ENCODE measurements around the gene P4HB.
"Not testable (repeated sequence)": the region's sequence is repeated elsewhere in the genome, so short reads cannot be mapped to it uniquely, and the experiment has no call there.

The P4HB gene

DNA sequence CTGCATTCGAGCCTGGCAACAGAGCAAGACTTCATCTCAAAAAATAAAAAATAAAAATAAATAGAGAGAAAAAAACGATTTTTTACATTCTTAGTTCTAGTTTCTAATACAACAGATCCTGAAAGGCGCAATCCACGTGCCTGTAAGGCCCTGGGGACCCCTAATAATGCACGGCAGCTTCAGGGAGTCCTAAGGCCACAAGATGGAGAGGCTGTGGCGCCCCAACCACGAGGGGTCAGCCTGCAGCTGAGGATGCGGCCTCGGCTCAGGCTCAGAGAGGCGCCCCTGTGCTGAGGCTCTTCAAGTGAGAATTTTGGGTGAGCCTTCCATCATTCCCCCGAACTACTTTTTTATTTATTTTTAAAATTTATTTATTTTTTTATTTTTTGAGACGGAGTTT, 10.9 kb downstream of the P4HB start:
- DNase-seq (ENCODE audit: insufficient read length, low spot score) (no peak), FAIRE-seq (no peak)

DNA sequence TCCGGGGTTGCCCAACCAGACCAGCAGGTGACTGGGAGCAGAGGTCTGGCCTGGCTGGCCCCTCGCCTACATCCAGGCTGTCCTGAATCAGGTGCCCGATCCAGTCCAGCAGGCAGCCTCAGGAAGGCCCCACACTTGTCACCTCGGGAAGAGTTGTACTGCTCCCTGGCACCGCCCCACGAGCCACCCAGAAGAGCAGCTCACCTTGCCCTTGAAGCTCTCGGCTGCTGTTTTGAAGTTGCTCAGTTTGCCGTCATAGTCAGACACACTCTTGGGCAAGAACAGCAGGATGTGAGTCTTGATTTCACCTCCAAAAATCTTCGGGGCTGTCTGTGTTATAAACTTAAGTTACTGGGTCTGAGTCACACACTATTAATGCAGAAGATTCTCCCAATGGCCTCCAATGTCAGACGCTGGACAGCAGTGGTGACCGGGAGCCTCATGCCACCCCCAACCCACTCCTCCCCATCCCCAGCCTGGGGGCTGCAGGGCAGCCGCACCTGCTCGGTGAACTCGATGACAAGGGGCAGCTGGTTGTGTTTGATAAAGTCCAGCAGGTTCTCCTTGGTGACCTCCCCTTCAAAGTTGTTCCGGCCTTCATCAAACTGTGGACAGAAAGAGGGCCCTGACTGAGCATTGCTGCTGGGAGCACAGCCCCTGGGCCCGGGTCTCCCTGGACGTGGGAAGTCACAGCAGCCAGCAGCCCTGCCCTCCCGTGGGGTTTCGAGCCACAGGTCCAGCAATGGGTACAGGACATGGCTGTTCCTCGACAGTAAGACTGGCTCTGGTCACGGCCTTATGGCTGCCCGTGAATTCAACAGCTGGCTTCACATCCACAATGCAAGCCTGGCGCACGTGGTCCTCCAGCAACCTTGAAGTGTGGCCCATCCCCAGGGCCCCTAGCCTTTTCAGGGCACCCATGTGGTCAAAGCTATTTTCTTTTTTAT, 13.3 kb downstream of the P4HB start:
- FAIRE-seq (no peak), DNase-seq (ENCODE audit: insufficient read length, low spot score) (no peak)

DNA sequence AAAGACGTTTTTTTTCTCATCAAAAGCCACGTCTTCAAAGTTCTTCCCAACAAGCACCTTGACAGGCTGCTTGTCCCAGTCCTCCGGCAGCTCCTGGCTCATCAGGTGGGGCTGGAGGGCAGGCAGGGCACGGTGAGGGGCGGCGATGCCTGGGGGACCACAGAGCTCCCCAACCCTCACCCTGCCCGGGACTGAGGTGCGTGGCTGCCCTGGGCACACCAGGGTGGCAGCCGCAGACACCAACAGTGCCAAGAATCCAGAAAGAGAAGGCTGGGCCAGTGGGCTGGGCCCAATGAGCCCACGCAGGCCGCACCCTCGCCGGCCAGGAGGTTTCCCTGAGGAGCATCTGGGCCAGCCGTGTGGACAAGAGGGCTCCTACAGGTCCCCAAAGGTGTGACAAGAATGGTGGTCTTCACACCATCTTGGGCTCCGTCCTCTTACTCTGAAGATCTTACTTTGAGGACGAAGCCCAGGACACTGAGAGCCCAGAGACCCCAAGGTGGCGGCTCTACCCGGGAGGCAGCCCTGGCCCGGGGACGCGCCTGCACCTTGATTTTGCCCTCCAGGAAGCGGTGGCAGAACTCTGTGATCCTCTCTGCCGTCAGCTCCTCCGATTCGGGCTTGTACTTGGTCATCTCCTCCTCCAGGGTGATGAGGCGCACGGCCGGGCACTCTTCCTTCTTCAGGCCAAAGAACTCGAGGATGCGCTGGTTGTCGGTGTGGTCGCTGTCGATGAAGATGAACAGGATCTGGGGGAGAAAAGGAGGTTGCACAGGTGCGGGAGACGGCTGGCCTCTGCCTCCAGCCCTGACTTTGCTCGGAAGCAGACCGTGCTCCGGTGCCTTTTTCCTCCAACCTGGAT, 14.2 kb downstream of the P4HB start:
- DNase-seq (ENCODE audit: insufficient read length, low spot score) = no peak
- FAIRE-seq = no peak

DNA sequence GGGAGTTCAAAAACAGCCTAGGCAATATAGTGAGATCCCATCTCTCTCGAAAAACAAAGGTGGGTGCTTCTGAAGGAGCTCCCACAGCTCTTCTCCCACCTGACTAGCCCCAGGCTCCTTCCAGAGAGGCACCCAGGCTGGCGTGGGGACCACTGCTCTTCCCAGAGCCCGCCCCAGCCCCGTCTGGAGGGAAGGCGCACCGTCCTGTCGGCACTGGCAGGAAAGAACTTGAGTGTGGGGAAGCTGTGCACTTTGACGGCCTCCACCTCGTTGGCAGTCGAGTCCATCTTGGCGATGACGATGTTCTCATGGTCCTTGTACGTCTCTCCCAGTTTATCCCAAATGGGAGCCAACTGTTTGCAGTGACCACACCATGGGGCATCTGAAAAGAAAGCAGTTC, 15.0 kb downstream of the P4HB start:
- no peak for DNase-seq (ENCODE audit: insufficient read length, low spot score)
- no peak for FAIRE-seq

DNA sequence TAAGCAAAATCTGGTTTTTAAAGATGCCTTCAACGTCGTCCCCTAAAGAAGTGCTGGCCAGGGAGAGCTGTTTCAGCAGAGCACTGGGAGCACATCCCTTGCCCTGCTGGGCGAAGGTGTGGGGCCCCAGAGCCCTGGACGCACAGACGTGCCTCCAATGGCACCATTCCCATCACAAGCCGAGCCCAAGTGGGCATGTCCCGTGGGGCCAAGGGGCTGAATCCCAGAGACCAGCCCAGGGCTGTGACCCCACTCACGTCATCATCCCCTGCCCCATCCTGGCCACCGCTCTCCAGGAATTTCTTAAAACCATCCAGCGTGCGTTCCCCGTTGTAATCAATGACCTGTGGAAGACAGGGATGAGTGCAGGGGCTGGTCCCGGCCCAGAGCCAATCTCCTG, 15.4 kb downstream of the P4HB start:
- FAIRE-seq (no peak), DNase-seq (ENCODE audit: insufficient read length, low spot score) (no peak)

DNA sequence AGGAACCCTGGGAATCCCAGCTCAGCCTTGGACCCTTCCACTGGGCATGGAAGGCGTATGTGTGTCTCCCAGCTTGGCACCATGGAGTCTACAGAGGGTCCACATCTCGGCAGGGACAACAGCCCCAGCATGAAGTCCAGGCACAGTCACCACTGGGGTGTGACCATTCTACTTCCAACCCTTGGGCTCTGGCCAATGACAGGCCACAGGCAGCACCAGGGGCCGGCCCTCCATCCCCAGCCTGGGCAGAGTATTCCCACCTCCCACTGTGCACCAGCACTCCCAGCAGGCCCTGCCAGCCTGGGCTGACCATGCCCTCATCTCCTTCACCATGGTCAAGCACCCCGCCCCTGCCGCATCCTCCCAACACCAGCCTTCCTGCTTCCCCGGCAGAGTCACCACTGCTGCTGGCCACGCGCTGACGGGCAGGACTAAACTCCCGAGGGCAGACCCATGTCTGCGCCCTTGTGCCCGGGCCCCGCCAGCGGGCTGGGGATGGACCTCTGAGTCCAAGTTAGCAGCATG, 15.9 kb downstream of the P4HB start:
- no peak for FAIRE-seq
- DNase-seq (ENCODE audit: insufficient read length, low spot score) = no peak

DNA sequence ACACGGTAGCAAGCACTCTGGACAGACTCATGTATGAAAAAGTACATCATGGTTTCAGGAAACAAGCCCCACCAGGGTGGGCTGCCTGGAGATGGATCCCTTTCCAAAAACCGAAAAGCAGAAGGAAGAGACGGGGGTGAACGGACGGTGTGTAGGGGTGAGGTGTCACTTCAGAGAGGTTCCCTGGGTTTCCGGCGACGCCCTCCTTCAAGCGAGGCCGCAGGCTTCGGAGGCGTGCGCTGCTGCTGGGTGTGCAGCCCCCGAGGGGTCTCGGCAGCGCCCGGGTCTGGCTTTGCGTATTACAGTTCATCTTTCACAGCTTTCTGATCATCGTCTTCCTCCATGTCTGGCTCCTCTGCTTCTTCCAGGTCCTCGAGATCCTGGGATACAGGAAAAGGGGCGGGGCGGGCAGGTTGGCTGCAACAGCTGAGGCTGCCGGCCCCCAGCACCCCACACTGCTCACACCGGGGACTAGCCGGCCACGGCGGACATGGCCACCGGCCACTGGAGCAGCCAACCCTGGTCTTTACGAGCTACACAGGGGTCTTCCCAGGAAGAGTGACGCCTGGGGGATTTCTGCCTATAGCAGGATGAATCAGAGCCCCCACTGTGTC, 16.5 kb downstream of the P4HB start:
- FAIRE-seq (no peak), DNase-seq (ENCODE audit: insufficient read length, low spot score) (no peak)

DNA sequence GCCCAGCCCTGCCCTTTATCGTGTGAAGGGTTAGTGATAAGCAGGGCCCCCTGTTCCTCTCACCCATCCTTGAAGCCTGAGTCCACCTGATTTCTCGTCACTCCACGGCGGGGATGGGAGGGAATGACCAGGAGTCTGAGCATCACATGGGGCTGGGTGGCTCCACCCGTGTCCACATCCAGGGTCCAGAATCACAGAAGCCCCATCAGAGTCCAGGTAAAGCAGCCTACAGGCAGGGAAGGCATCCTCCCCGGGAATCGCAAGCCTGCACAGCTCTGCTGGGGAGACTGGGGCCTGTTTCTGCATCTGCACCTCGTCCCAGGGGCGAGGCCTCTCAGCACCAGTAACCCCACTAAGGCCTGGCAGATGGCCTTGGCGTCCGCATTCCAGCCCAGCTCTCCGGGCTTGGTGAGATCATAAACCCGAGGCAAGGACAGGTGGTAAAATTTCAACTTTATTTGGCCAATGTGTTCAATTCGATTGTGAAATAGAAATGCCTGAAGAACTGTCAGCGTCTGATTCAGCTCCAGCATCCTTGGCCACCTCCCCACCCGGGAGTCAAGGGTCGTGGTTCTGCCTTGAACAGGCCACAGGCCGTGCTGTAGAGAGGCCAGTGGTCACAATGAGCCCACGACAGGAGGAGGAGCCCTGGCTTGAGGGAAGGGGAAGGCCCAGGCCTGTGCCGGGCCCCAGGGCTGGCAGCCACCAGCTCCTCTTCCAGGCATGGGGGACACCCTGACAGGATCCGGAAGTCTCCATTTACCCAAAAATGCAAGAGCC, 17.4 kb downstream of the P4HB start:
- FAIRE-seq = no peak
- no peak for DNase-seq (ENCODE audit: insufficient read length, low spot score)

DNA sequence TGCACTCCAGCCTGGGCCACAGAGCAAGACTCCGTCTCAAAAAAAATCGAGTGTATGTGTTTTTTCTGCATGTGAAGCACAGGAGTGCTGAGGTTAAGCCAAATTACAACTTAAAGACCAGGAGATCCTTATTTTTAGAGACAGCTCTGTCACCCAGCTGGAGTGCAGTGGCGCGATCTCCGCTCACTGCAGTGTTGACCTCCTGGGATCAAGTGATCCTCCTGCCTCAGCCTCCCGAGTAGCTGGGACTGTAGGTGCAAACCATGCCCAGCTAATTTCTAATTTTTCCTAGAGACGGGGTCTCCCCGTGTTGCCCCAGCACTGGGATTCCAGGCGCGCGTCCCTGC, 18.0 kb downstream of the P4HB start:
- DNase-seq (ENCODE audit: insufficient read length, low spot score) = no peak
- FAIRE-seq = no peak

DNA sequence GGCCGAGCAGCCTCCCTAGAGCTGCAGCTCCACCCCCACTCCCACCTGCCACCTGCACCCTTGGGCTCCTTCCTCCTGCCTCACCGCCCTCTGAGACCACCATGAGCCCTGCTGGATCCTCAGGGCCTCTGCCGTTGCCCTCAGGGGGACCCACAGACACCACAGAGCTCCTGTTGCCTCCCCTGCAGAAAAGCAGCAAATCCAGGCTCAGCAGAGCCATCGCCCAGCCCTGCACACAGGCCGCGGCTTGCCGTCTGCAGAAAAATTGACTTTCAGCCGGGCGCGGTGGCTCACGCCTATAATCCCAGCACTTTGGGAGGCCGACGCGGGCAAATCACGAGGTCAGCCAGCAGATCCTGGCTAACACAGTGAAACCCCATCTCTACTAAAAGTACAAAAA, 18.5 kb downstream of the P4HB start:
- FAIRE-seq (no peak), DNase-seq (ENCODE audit: insufficient read length, low spot score) (no peak)

DNA sequence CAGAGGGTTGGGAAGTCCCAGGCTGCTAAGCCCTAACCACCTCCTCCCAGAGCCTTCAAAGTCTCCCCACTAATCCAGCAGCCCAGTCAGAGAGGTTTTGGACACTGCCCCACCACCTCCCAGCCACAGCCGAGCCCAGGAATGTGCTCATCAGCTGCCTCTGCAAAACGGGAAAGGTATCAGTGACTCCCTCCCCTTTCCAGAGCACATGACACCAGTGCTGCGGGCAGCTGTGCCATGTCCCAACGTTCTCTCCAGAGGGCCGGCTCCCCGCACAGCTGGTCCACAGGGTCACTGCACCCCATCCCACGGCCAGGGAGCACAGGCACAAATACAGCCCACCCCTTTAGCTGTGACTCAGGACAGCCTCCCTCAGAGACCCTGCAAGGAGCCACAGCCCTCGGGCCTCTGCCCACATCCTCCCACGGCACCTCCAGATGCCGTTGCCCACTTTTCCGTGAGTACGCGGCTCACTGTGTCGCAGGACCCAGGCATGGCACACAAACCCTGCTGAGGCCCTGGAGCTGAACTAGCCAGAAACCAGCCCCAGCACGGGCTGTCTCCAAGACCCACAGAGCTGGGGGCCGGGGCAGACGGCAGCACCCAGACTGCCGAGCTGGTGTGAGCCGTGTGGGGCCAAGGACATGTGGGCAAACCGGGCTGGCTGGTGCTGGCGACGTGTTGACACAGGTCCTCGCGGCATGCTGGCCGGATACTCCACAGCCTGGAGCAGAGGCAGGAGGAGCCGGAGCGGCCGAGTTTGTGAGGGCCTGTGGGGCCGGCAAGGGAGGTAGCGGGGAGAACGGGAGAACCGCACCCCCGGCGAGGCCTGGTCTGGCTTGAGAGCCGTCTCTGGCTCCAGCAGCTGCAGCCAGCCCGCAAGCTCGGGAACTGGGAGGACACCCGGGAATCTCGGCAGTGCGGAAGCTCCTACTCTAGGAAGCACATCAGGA, 19.2 kb downstream of the P4HB start:
- no peak for DNase-seq (ENCODE audit: insufficient read length, low spot score)
- no peak for FAIRE-seq

DNA sequence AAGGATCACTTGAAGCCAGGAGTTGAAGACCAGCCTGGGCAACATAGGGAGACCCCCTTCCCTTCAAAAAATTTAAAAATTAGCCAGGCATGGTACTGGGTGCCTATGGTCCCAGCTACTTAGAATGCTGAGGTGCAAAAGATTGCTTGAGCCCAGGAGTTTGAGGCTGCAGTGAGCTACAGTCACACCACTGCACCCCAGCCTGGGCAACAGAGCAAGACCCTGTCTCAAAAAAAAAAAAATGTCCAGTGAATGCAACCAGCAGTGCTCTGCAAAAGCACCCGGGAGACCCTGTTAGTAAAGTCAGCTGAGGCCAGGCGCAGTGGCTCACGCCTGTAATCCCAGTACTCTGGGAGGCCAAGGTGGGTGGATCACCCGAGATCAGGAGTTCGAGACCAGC, 20.3 kb downstream of the P4HB start:
- not testable (repeated sequence) for FAIRE-seq; DNase-seq (ENCODE audit: insufficient read length, low spot score)

DNA sequence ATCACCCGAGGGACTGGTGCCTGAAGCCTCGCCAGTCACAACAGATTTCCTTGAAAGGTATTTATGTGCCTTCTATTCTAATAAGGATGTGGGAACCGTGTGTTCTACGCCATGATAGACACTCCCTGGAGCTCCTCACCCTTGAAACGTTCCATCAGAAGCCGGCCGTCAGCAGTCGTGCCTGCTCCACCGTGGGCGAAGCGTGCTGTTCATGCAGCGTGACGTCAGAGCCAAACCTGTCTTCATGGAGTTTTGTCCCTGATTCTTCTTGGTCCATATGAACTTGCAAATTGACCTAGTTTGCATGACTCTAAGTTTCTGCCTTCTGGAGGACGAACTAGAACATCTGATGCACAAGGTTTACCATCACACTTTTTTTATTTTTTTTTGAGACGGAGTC, 21.0 kb downstream of the P4HB start:
- DNase-seq (ENCODE audit: insufficient read length, low spot score) (no peak), FAIRE-seq (no peak)

DNA sequence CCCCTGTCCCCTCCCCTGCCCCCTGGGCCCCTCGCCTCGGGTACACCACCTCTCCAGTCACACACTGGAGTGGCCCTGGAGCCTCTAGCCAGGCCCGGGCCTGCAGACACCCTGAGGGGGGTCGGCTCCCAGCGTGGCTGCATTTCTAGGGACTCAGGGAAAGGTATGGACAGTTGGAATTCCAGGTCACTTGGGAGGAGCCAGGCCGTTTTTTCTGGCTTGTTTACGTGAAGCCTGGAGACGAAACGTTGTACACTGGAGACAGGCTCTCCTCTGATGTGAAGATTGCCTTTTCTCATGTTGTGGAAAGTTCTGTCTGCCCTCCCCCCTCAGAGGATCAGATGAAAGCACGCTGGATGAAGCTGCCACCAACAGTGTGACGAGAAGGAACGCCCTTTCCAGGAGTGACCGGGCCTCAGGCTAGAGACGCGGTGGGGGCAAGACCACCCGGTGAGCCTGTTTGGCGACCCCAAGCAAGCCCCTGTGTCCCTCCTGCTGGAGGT, 21.5 kb downstream of the P4HB start:
- FAIRE-seq = no peak
- no peak for DNase-seq (ENCODE audit: insufficient read length, low spot score)

DNA sequence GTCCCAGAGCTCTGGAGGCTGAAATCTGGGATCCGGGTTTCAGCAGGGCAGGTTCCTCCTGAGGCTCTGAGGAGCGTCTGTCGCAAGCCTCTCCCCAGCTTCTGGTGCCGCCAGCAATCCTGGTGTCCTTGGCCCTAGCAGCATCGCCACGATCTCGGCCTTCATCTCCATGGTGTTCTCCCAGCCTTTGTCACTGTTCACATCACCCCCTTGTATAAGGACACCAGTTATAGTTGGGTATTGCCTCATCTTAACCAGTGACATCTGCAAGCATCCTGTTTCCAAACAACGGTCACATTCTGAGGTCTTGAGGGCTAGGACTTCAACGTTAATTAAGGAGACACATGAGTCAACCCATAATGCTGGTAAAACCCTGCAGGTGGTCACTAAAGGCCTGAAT, 22.7 kb downstream of the P4HB start:
- FAIRE-seq (no peak), DNase-seq (ENCODE audit: insufficient read length, low spot score) (no peak)

DNA sequence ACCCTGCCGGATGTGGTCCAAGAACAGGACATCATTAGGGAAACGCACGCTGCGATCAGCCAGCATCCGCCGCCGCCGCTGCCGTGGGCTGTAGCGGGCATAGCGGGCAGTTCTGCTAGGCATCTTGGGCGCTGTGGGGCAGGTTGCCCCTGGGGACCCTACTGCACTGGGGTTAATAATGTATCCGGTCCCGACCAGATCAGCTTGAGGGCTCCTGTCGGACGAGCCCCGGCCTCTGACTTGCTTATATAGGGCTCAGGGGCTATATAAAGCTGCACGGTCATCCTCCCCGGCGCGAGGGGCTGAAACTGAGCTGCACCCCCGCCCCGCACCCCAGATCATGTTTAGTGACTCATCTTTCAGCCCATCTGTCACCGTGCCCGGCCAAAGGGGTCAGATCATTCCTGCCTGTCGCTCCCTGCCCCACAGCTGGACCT, 25.5 kb downstream of the P4HB start, which contains the start of gene PPP1R27:
TSS of gene PPP1R27 (minus strand) at position 220 of the 437 bp plus-strand sequence. CDS start at position 123, 97 bp downstream.
- no peak for FAIRE-seq
- no peak for DNase-seq (ENCODE audit: insufficient read length, low spot score)

DNA sequence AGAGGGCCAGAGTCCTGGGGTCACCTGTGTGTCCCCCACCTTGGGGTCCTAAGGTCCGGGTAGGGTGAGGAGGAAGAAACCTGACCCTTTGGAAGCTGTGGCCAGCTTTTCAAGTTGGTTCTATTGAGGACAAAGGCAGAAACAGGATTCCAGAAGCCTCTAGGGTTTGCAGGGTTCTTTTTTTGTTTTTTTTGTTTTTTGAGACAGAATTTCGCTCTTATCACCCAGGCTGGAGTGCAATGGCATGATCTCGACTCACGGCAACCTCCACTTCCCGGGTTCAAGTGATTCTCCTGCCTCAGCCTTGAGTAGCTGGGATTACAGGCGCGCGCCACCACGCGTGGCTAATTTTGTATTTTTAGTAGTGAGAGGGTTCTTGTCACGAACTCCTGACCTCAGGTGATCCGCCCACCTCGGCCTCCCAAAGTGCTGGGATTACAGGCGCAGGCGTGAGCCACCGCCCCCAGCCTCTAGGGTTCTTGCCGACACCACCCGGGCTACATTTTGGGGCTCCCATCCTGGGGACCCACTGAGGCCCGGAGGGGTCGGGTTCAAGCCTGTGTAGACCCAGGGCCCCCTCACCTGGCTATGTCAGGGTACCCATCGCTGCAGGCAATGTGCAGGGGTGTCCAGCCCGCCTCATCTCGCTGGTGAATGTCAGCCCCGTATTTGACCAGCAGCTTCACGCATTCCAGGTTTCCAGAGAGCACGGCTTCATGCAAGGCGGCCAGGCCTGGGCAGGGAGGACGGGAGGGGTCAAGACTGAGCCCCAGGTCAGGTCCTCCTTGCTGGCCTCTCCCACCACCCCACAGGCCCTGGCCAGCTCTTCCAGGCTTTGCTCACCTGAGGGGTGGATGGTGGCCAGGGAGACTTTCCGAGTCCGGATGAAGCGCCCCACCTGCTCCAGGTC, 26.2 kb downstream of the P4HB start:
- FAIRE-seq = no peak
- no peak for DNase-seq (ENCODE audit: insufficient read length, low spot score)
